GM03348 (cell line): ENCODE results near the gene PDE9A.

ENCODE experiments used
- DNase-seq: peaks from one replicate; pipeline ENCODE4 v3.0.0; 2012; ENCODE audit warnings: low spot score

The PDE9A gene

DNA sequence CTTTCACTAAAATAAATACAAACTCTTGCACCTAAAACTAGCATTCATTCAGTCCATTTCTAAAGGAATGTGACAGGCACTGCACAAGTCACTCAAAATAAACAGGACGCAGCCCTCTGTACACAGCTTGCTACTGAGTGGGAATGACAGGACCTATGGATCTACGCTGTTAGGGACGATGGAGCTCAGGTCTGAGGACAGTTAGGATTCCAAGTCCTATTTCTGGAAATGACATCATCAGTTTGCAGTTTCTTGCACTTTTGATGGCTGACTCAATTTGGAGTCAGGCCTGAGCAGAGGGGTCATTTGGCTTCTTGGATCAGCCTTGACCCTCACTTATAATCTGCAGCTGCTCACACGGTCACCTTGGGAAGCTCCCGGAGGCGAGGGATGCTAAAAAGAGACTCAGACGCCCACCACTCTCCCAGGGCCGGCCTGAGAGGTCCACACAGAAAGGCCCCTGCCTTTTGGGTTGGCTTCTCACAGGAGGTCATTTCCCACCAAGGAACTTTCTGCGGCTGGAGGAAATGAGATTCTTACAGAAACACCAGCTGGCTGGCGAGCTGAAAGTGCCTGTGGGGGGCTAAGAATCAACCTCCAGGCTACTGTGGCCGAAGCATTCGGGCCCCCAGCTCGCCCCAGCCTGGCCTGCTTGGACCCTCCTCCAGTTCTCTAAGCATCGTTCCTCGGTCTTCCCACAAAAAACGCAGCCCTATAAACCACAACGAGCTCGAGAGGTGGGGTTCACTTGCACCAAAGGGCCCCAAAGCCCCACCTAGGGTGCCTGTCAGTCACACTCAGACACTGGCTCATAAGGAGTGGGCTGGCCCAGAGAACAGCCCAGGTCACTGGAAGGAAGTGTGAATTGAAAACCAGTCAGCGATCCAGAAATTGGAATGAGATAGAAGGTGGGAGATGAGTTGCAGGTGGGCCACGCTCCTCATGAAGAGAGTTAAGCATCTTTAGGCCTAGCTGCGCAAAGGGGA lies 8.9 kb upstream of the PDE9A start:
- no peak for DNase-seq

DNA sequence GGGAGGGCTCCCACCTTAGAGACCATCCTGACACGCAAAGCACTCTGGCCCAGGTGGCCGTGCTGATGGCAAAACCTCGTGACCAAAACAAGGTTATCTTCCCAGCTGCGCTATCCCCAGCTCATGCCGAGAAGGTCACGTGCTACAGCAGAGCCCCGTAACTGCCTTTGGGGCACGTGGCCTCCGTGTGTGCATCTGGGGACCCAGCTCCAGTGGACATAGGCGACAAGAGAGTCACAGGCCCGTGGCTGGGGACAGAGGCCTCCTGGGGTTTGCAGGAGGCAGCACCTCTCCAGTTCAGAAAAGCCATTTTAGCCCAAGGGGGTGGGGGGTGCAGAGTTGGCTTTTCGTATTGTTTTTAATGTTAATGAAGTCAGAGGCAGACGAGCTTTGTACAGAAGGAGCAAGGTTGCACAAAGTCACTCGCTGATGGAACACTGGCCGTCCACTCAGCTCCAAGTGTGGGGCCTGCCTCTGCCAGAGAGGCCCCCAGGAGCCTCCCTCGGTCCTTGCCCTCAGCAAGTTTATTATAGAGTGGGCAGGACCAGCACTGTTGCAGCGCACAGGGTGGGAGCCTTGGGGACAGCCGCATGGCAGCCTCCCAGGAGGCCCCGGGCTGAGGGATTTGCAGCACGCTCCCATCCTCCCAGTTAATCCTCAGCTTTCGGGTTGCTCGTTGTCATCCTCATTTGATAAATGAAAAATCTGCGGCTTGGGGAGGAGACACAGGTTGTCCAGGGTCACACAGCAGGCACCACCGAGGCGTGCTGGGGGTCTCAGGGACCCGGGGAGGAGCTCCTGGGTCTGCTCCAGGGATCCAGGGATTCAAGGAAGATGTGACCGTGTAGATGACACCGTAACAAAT lies 8.0 kb upstream of the PDE9A start:
- DNase-seq = no peak

GRCh38 chr21:42646076-42646825 lies 7.2 kb upstream of the PDE9A start:
- DNase-seq = no peak

DNA sequence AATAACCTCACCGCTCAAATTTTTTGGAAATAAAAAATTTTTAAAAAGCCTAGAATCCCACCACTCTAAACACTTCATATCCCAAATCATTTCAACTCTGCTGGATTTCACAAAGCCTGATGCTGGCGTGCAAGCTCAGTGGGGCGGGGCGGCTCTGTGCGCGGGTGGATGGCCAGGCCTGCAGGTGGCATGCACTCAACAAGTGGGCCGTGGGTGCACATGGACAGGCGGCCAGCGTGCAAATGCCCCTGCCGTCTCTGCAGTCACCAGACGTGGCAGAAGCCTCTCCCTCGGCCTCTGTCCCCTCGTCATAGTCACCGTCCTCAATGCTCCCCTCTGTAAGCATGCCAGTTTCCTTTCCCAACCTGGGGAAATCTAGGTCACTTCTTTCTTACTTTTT lies 6.6 kb upstream of the PDE9A start:
- DNase-seq = no peak

GRCh38 chr21:42648606-42649005 lies 4.8 kb upstream of the PDE9A start:
- DNase-seq = no peak

DNA sequence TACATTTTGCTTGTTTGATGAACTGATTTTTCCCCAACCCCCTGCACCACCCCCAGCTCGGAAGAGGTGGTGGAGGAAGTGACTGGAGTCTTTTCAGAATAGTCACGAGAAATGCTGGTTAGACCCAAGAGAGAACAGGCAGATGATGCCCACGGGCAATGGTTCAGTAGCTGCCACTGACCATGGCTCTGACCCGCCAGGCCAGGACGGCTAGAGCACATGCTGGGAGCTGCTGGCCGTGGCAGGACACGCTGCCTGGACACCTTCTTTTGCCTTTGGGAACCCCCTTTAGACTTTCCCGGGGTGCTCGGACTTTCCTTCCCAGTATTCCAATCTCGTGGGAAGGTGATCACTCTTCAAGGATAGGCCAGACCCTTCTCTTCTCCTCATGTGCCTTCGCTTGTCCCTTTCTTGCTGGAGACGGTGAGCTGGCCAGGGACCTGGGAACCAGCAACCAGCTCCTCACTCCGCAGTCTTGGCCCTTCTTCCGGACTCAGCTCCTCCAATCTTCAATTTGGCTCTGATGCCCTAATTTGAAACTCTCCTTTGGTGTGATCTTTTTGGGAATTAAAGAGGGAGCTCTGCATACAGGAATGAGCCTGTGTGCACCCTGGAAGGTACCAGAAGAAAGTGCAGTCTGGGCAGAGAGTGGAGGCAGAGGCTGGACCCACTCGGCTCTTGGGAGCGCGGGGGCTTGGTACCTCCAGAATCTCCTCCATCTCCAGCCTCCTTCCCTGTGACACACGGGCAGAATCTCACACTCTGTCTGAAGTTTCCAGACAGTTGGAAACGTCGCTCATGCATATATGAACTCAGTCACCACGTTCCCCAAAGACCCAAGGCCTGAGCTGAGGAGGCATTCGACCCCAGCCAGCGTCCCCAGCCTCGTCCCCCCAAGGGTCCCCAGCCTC lies 4.0 kb upstream of the PDE9A start:
- no peak for DNase-seq

GRCh38 chr21:42650033-42650370 lies 3.4 kb upstream of the PDE9A start:
- no peak for DNase-seq

- DNase-seq = no peak
These were observed 2.7 kb upstream of the PDE9A start for GRCh38 chr21:42650441-42651421.

DNA sequence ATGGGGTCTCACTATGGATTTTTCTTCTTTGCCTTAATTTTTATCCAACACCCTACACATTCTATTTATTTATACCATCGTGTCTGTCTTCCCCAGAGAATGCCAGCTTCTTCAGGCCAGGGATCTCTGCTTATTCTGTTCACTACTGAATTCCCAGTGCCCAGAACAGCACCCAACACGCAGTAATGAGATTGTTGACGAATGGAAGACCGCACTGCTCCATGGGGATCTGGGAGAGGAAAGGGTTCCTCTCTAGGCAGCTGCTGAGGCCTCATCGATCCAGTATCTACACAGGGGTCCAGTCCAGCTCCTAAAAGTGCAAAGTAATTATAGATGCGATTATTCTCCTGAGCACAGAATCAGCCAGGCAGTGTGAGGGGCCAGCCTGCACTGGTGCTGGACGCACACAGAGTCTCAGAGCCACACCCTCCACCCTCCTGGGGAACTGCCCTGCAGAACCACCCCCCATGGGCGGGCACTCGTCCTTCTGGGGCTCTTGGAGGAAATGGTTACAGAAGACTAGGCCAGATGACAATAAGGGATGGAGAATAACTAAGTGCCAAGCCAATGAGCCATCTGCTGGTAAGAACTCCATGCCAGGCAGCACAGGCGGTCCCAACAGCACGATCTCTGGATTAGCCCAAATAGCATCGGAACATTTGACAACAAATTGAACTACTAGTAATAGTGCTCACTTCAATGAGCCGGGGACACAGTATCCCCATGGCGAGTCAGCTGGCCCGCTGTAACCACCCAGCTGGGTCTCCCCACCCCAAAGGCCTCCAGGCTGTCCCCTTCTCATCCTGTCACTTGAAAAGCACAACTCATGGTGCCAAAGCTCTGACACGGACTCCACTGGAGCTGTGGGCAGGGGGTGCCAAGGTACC lies 1.7 kb upstream of the PDE9A start:
- DNase-seq = no peak

GRCh38 chr21:42652527-42653230 lies 742 bp upstream of the PDE9A start:
- peak; percentile 50 for DNase-seq

DNA sequence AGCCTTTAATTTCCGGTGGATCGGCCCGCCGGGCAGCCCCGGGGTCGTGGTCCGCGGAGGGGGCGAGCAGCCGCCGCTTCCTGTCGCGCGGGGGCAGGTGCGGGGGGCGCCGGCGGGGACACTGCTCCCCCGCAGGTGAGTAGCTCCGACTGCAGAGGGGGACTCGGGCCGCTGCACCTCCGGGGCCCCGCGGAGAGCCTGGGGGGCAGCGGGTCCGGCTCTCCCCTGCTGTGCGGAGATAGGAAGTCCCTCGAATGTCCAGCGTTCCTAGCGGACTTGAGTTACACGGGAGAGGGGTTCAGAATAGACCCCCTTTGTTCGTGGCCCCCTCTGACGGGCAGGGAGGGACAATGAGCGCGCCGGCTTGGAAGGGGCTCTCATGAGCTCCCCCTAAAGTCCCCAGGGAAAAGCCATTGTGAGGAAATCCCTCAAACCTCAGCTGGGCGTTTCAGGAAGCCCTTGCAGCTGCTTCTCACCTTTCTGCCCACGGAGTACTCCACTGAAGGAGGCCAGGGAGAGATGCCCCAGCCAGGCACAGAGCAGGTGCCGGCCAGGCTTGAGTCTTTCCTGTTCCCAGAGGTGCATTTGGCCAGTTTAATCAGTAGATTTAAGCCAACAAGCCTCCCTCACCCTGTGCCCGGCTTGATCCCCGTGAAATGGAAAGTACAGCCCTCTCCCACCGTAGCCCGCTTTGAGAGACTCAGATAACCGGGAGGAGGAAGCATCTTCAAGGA lies 925 bp downstream of the PDE9A start:
- no peak for DNase-seq

- no peak for DNase-seq
These were observed 1.7 kb downstream of the PDE9A start for GRCh38 chr21:42654913-42655795.

DNA sequence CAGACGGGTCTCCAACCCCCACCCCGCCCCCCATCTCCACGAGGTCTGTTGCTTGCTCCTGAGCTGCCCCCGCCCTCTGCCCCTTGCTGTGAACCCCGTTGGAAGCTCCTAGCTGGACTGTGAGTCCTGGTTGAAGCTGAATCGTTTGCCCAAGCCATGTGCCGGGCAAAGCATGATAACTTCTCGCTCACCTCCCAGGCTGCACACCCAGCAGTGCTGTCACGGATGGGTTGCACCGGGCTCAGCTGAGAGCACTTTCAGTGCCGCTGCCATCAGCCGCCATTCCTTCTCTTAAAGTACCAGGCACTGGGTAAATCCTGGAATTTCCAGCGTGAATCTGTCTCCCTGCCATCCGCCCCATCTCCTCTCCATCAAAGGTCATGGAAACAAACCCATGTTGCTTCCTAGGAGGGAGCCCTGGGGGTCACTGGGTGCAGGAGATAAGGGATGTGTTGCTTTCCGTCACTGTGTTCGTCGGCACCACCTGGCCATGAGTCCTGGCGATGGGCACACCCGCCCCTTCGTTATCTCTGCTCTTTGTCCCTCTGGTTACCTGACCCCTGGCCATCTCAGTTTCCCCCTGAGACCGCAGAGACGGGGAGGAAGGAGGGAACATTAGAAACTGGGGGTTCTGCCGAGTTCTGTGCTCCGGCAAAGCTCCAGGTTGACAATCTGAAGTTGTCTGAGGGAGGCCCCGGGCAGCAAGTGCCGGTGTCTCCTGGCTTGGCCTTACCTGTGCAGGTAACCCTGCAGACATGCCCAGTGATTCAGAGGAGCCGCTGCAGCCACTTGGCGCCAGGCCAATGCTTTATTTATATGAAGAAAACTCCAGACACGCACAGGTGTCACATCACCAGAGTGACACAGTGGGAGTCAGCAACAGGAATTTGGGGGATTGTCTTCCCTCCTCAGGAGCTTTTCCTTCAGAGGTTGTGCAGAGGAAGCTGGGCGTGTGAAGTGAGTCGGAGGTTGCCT lies 2.7 kb downstream of the PDE9A start:
- no peak for DNase-seq

DNA sequence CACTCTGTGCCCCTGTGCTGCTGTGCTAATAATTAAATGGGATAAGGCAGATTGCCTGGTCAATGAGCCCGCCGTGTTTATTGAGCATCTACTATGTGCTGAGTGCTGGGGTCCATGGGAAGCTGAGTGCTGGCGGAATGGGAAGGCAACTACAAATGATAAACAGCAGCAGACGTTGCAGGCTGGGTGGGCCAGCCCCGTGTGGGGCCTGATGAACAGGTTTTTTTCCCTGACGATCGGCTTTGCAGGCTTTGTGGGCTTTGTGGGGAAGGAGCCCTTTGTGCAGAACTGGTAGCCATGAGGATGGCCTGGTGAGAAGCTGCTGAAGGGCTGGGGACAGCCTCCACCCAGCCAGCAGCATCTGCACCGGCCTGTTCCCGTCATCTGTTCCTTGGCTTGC lies 3.5 kb downstream of the PDE9A start:
- DNase-seq = no peak

GRCh38 chr21:42657676-42658319 lies 4.4 kb downstream of the PDE9A start:
- DNase-seq = no peak
